K562 (cell line): ENCODE data around the gene CCDC85B. TPM values are rescaled to one million over a fixed set of nuclear protein-coding genes. Genes with fewer than 3 reads are reported as not detected.

Source experiments
- CBFB ChIP-seq: sonication (generic); formaldehyde crosslinking; IDR thresholded peaks from 2 replicates; pipeline ENCODE4 v1.4.0; 2020; ENCODE audit warnings: mild to moderate bottlenecking, missing genetic modification reagents
- GABPA ChIP-seq: fragments of 200-800 bp; sonication (Bioruptor generic); conservative IDR thresholded peaks from 2 replicates; pipeline ENCODE4 v1.6.1; 2016; ENCODE audit warnings: low read depth, missing genetic modification characterization, missing compliant biosample characterization
- JUNB ChIP-seq: fragments of 450-650 bp; formaldehyde crosslinking; conservative IDR thresholded peaks from 2 replicates; pipeline ENCODE4 v1.4.0; 2020; ENCODE audit warnings: mild to moderate bottlenecking
- KDM1A ChIP-seq, 2 experiments: fragments of 450-650 bp; IDR thresholded peaks; 2 replicates each; pipeline ENCODE4 v1.6.1; 2016; ENCODE audit warnings: mild to moderate bottlenecking in 2 of 2
- KLF1 ChIP-seq: fragments of 450-650 bp; IDR thresholded peaks from 2 replicates; pipeline ENCODE4 v1.6.1; 2016; ENCODE audit warnings: missing genetic modification characterization, missing compliant biosample characterization
- NKRF ChIP-seq: fragments of 450-650 bp; IDR thresholded peaks from 2 replicates; pipeline ENCODE4 v1.6.1; 2016; ENCODE audit warnings: borderline replicate concordance
- PML ChIP-seq: IDR thresholded peaks from 2 replicates; pipeline ENCODE4 v1.6.1; 2012; ENCODE audit warnings: low read length, inconsistent platforms
- RBM22 ChIP-seq: fragments of 200-400 bp; formaldehyde crosslinking; IDR thresholded peaks from 2 replicates; pipeline ENCODE4 v1.6.1; 2018; ENCODE audit warnings: low read length, low read depth; ENCODE audit not compliant: poor library complexity, severe bottlenecking
- ZNF609 ChIP-seq: sonication (generic); formaldehyde crosslinking; IDR thresholded peaks from 2 replicates; pipeline ENCODE4 v1.8.1; 2023; ENCODE audit warnings: missing genetic modification reagents, mild to moderate bottlenecking, borderline replicate concordance
- polyA plus RNA-seq, 8 experiments: library from polyadenylated mRNA; depleted of rRNA in 4 of 8; stranded (reverse) in 5 of 8; unstranded in 3 of 8; fragments of >200 nt; fragmentation: Nextera tagmentation in 2 of 8; fragmentation: Illumina TruSeq in 1 of 8; extraction: Ambion mirVana in 2 of 8; extraction: Trizol in 1 of 8; gene quantifications; 2 replicates each; pipeline versions ENCODE4 v1.2.1 to v1.2.3, GENCODE V29; 2011 to 2014; ENCODE audit warnings: inconsistent platforms in 1 of 8, missing spikeins in 1 of 8
- total RNA-seq, 7 experiments: library from RNA; depleted of rRNA in 6 of 7; stranded (reverse); fragments of >200 nt in 6 of 7; fragmentation: Illumina TruSeq in 2 of 7; extraction: Trizol in 2 of 7; gene quantifications; 2 replicates each; pipeline versions ENCODE4 v1.2.1 to v1.2.3, GENCODE V29; 2011 to 2021; ENCODE audit warnings: low replicate concordance in 1 of 7

CCDC85B gene
- total and polyA plus RNA-seq, 9 of the 15 experiments (the other 6 are each of a cell fraction or from before 2014, with no cell fraction given) = 0.14 to 138 (median 6.2) TPM

- TF ChIP-seq ZNF609 (no peak), JUNB (no peak), RBM22 (peak; percentile 73), CBFB (CRISPR knock-in tag) (no peak), KDM1A (IDR thresholded peaks at IDR 0.05) (no peak), NKRF (no peak), PML (peak; percentile 65), KLF1 (tag) (peak; percentile 70; the same call in 1 of the 2 replicates), GABPA (tag) (no peak)
- TF ChIP-seq, all 486 proteins: peak for 166
Measured at GRCh38 chr11:65860278-65861164, 30.0 kb upstream of the CCDC85B start, which contains the start of gene MUS81 (continued).
